ENCODE results near the gene KIDINS220. TPM values are rescaled to one million over a fixed set of nuclear protein-coding genes. Genes with fewer than 3 reads are reported as not detected.

Gene KIDINS220
- total and polyA plus RNA-seq, 9 donors = 39.9 to 70.0 (median 53.5) TPM

DNA sequence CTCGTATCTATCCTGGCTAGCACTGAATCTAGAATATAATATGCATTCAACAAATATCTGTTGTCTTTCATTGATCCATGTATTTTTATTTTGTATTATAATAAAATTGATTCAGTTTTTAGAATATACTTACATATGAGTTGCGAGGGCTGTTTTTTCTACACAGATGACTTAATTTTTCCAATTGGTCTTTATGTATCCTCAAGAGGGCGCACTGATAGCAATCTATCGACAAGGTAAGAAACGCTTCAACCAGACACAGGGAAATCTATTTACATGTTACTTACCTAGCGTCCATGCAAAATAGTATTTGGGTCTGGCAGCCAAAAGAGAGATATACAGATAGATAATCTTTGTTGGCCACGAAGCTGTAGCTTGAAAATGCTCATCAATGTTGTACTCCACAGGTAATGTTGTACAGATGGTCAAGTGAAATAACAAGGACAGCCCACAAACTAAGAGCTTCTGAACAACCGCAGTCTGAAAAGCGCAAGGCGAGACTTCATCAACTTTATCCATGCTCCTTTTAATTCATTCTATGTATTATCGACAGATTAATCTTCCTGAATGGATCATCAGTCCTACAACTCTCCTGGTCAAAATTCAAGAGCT is 35.5 kb upstream of the KIDINS220 start:
- H3K9me3 ChIP-seq (replicated peaks; ENCODE audit: control insufficient read depth, low read depth, low read length) = no peaks in the 10 kb centered on the region
- no CpG with 5 or more reads among the region's 11 CpGs for WGBS (ENCODE audit: insufficient coverage)
- peaks cover 6% of the 10 kb centered on the region for H3K36me3 ChIP-seq (ENCODE audit: control insufficient read depth, insufficient read depth, low read length)
- H3K4me1 ChIP-seq (ENCODE audit: control insufficient read depth, insufficient read depth, low read length) = no peaks in the 10 kb centered on the region
- no peaks in the 10 kb centered on the region for H3K27me3 ChIP-seq (ENCODE audit: control insufficient read depth, insufficient read depth, low read length)
- H3K27ac ChIP-seq (ENCODE audit: low read length) = no peak overlapping the region
- no peak overlapping the region for H3K4me3 ChIP-seq (ENCODE audit: low read length)
- DNase-seq = peak; percentile 70

DNA sequence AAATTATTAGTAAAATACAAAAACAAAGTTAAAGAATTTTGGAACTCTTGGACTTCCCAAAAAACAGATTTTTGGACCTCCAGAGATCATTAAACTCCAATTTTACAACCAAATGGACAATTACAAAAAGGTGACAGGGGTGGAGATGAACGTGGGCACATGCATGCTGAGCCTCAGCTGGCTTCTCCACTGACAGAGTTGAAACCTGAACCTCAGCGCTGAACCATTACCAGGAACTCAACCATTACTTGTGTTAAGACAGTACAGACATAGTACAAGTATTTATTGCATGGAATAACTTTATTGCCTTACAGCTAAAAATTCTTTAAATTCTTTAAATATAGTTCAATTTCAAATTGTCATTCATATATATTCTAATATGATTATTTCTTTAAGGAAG is 33.0 kb upstream of the KIDINS220 start:
- Histone ChIP-seq H3K27ac (ENCODE audit: low read length) (no peak overlapping the region), H3K36me3 (ENCODE audit: control insufficient read depth, insufficient read depth, low read length) (peaks cover 8% of the 10 kb centered on the region), H3K4me1 (ENCODE audit: control insufficient read depth, insufficient read depth, low read length) (no peaks in the 10 kb centered on the region), H3K27me3 (ENCODE audit: control insufficient read depth, insufficient read depth, low read length) (no peaks in the 10 kb centered on the region), H3K4me3 (ENCODE audit: low read length) (no peak overlapping the region), H3K9me3 (replicated peaks; ENCODE audit: control insufficient read depth, low read depth, low read length) (no peaks in the 10 kb centered on the region)
- WGBS (ENCODE audit: insufficient coverage) = no CpG with 5 or more reads among the region's 2 CpGs
- DNase-seq = peak; percentile 46

DNA sequence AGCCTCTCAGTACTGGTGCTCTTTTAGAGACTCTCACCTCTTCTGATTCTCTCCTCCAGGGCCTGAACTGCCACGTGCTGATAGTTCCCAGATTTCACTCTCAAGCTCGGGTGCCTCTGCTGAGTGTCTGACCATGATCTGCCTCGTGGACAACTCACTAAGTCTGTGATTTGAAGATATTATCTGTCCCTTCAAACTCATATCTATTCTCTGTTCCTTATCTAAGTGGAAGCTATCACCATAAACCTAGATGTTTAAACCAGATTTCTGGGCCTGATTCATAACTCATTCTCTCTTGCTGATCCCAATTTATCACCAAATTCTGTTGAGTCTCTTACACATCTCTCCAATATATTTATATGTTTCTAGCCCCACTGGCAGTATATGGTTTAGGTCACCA is 29.9 kb upstream of the KIDINS220 start:
- Histone ChIP-seq H3K4me3 (ENCODE audit: low read length) (no peak overlapping the region), H3K4me1 (ENCODE audit: control insufficient read depth, insufficient read depth, low read length) (no peaks in the 10 kb centered on the region), H3K27me3 (ENCODE audit: control insufficient read depth, insufficient read depth, low read length) (no peaks in the 10 kb centered on the region), H3K9me3 (replicated peaks; ENCODE audit: control insufficient read depth, low read depth, low read length) (no peaks in the 10 kb centered on the region), H3K27ac (ENCODE audit: low read length) (no peak overlapping the region), H3K36me3 (ENCODE audit: control insufficient read depth, insufficient read depth, low read length) (peaks cover 10% of the 10 kb centered on the region)
- WGBS (ENCODE audit: insufficient coverage) = 78% methylated on average over 3 of the region's 3 CpGs
- DNase-seq = no peak

DNA sequence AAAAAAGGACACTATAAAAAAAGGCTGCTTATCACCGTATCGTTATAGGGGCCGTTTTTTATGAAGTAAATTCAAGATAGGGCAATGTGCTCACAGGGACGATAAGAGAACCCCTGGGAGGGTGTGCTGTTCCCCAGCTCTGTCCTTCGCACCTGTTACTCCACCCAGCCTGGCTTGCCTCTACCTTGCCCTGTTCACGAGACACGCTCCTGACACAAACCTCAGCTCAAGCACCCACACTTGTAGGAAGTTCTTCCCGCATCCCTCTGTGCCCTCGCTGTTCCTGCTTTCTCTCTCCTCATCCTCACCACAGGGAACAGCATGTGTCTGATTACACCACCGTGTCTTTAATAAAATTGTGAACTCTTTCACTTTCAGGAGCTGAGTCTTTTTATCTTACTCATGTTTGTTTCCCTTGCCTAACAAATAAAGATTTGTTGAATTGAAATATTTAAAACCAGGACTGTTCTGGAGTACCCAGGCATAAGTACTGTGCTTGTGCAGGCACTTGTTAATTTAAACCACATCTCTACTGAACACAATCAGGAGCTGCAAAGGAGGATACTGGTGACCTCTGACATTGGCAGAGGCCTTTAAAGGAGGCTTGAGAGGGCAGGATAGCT is 26.0 kb upstream of the KIDINS220 start:
- DNase-seq = no peak
- H3K9me3 ChIP-seq (replicated peaks; ENCODE audit: control insufficient read depth, low read depth, low read length) = no peaks in the 10 kb centered on the region
- no peaks in the 10 kb centered on the region for H3K27me3 ChIP-seq (ENCODE audit: control insufficient read depth, insufficient read depth, low read length)
- H3K4me3 ChIP-seq (ENCODE audit: low read length) = no peak overlapping the region
- WGBS (ENCODE audit: insufficient coverage) = 86% methylated on average over 10 of the region's 10 CpGs
- H3K4me1 ChIP-seq (ENCODE audit: control insufficient read depth, insufficient read depth, low read length) = peaks cover under 1% of the 10 kb centered on the region
- no peak overlapping the region for H3K27ac ChIP-seq (ENCODE audit: low read length)
- H3K36me3 ChIP-seq (ENCODE audit: control insufficient read depth, insufficient read depth, low read length) = peaks cover 13% of the 10 kb centered on the region

DNA sequence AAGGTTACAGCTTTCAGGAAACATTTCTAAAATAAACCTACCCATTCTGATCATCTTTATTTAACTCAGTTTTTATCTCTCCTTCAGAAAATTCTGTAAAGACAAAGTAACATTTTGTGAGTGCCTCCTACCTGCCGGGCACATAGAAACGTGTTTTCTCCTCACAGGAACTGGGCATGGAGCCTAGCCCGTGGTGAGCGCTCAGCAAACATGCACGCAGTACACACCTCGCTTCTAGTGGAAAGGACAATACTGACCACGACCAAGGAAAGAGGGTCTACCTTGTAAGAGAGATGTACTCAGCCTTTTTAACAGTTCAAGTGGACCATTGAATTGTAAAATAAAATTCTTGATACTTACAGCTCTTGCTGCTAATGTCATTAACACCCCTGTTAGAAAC is 24.8 kb upstream of the KIDINS220 start:
- no peak overlapping the region for H3K4me3 ChIP-seq (ENCODE audit: low read length)
- DNase-seq = no peak
- 88% methylated on average over 6 of the region's 7 CpGs for whole genome bisulfite sequencing (ENCODE audit: insufficient coverage)
- H3K27me3 ChIP-seq (ENCODE audit: control insufficient read depth, insufficient read depth, low read length) = no peaks in the 10 kb centered on the region
- H3K4me1 ChIP-seq (ENCODE audit: control insufficient read depth, insufficient read depth, low read length) = peaks cover 2% of the 10 kb centered on the region
- H3K27ac ChIP-seq (ENCODE audit: low read length) = no peak overlapping the region
- peaks cover 7% of the 10 kb centered on the region for H3K36me3 ChIP-seq (ENCODE audit: control insufficient read depth, insufficient read depth, low read length)
- no peaks in the 10 kb centered on the region for H3K9me3 ChIP-seq (replicated peaks; ENCODE audit: control insufficient read depth, low read depth, low read length)

DNA sequence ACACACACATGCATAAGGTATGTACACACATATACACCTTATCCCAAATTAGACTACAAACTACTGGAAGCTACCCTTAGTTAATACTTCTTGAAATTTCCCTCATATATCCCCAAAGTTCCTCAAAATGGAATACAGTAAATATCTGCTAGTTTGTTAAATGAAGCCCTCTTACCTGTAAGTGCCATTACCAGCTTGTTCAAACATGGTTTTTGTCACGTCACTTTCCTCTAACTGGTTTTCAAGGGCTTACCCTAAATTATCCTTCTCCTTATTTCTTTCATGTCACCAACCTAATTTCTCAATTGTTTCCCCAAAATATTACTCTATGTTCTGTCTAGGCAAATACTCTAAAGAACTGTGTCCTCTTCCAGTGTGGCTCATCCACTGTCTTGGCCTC is 24.4 kb upstream of the KIDINS220 start:
- 100% methylated on average over 1 of the region's 1 CpG for WGBS (ENCODE audit: insufficient coverage)
- Histone ChIP-seq H3K27me3 (ENCODE audit: control insufficient read depth, insufficient read depth, low read length) (no peaks in the 10 kb centered on the region), H3K4me3 (ENCODE audit: low read length) (no peak overlapping the region), H3K4me1 (ENCODE audit: control insufficient read depth, insufficient read depth, low read length) (peaks cover 2% of the 10 kb centered on the region), H3K9me3 (replicated peaks; ENCODE audit: control insufficient read depth, low read depth, low read length) (no peaks in the 10 kb centered on the region), H3K27ac (ENCODE audit: low read length) (no peak overlapping the region), H3K36me3 (ENCODE audit: control insufficient read depth, insufficient read depth, low read length) (peaks cover 6% of the 10 kb centered on the region)
- no peak for DNase-seq

DNA sequence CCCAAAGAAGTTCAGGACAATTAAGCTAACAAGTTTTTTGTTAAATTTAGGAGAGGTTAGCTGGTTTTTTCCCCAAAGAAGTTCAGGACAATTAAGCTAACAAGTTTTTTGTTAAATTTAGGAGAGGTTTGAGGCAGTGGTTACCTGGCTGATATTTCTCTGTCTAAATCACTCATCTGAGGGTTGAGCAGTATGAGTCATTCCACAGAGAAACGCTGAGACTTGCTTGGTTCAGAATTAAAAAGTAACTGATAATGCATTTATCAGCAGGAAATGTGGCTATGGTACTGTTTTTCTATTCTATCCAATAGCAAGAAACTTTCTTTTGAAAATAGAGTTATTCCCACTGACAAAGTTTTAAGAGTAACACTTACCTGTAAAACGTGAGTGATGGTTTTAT is 22.8 kb upstream of the KIDINS220 start:
- WGBS (ENCODE audit: insufficient coverage) = no CpG with 5 or more reads among the region's 2 CpGs
- H3K27me3 ChIP-seq (ENCODE audit: control insufficient read depth, insufficient read depth, low read length) = no peaks in the 10 kb centered on the region
- no peak for DNase-seq
- H3K4me3 ChIP-seq (ENCODE audit: low read length) = no peak overlapping the region
- no peak overlapping the region for H3K27ac ChIP-seq (ENCODE audit: low read length)
- H3K4me1 ChIP-seq (ENCODE audit: control insufficient read depth, insufficient read depth, low read length) = peaks cover 2% of the 10 kb centered on the region
- H3K9me3 ChIP-seq (replicated peaks; ENCODE audit: control insufficient read depth, low read depth, low read length) = no peaks in the 10 kb centered on the region
- peaks cover 6% of the 10 kb centered on the region for H3K36me3 ChIP-seq (ENCODE audit: control insufficient read depth, insufficient read depth, low read length)

DNA sequence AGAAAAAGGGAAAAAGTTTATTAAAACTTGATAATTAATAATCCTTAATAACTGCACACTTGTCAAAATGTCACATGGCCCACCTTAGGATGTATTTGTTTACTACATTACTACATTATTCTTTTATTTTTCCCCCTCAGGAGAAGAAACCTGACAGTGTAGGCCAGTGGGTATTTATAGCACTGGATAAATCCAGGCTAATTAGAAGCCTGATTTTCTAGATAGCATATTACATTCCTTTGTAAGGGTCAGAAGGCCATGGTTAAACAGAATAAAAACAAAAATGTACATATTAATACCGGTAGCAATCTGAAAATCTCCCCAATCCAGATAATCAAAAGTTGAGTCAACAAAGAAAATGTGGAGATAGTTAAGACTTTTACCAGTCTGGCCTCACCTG is 21.5 kb upstream of the KIDINS220 start:
- Histone ChIP-seq H3K9me3 (replicated peaks; ENCODE audit: control insufficient read depth, low read depth, low read length) (no peaks in the 10 kb centered on the region), H3K27ac (ENCODE audit: low read length) (no peak overlapping the region), H3K4me3 (ENCODE audit: low read length) (no peak overlapping the region), H3K4me1 (ENCODE audit: control insufficient read depth, insufficient read depth, low read length) (peaks cover 2% of the 10 kb centered on the region), H3K36me3 (ENCODE audit: control insufficient read depth, insufficient read depth, low read length) (peaks cover 8% of the 10 kb centered on the region), H3K27me3 (ENCODE audit: control insufficient read depth, insufficient read depth, low read length) (no peaks in the 10 kb centered on the region)
- no CpG with 5 or more reads among the region's 1 CpG for WGBS (ENCODE audit: insufficient coverage)
- no peak for DNase-seq

DNA sequence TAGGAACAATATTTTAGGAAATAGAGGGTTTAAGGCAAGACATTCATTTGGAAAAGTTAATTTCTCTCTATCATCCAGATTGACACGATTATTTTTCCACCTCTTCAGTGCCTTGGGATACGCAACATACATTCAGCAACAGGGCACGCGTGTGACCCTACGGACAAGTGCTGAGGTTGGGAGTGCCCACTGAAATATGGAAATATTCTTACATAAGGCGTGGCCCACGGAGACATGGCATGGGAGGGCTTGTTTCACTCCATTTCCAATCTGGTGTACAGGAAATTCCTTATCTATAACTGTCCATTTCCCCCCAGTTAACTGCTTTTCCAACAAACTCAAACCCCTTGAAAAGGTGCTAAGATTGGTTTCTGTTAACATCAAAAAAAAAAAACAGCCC is 20.9 kb upstream of the KIDINS220 start:
- Histone ChIP-seq H3K36me3 (ENCODE audit: control insufficient read depth, insufficient read depth, low read length) (peaks cover 8% of the 10 kb centered on the region), H3K27me3 (ENCODE audit: control insufficient read depth, insufficient read depth, low read length) (no peaks in the 10 kb centered on the region), H3K4me1 (ENCODE audit: control insufficient read depth, insufficient read depth, low read length) (peaks cover 2% of the 10 kb centered on the region), H3K4me3 (ENCODE audit: low read length) (no peak overlapping the region), H3K9me3 (replicated peaks; ENCODE audit: control insufficient read depth, low read depth, low read length) (no peaks in the 10 kb centered on the region), H3K27ac (ENCODE audit: low read length) (peak overlapping the region; percentile 69)
- 100% methylated on average over 4 of the region's 7 CpGs for WGBS (ENCODE audit: insufficient coverage)
- no peak for DNase-seq

DNA sequence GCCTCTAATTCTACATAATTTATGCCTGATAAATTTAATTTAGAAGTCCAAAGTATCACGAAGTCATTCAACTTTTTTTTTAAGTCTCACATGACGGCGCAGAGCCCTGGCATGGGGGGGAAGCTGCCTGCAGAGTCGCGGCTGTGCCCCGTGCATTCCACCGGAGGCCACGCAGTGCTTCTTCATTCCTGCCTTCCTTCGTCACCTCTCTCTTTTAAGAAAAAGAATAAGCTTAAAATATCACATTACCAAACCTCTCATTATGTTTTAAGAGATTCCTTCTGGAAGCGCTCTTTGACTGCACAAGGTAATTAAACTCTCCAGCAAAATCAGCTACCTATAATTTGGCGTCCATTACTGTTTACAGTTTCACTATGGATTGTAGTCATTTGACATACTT is 20.3 kb upstream of the KIDINS220 start:
- H3K27ac ChIP-seq (ENCODE audit: low read length) = peak overlapping the region; percentile 69
- no peaks in the 10 kb centered on the region for H3K27me3 ChIP-seq (ENCODE audit: control insufficient read depth, insufficient read depth, low read length)
- H3K36me3 ChIP-seq (ENCODE audit: control insufficient read depth, insufficient read depth, low read length) = peaks cover 8% of the 10 kb centered on the region
- 80% methylated on average over 2 of the region's 11 CpGs for WGBS (ENCODE audit: insufficient coverage)
- DNase-seq = peak; percentile 31
- peaks cover 2% of the 10 kb centered on the region for H3K4me1 ChIP-seq (ENCODE audit: control insufficient read depth, insufficient read depth, low read length)
- no peak overlapping the region for H3K4me3 ChIP-seq (ENCODE audit: low read length)
- H3K9me3 ChIP-seq (replicated peaks; ENCODE audit: control insufficient read depth, low read depth, low read length) = no peaks in the 10 kb centered on the region
